Stimulated activated CD8-positive, alpha-beta memory T cell treated with anti-CD3 and anti-CD28 coated beads, Interleukin-12 subunit alpha, Interleukin-12 subunit beta, amount 100 ng/mL, for 4 hours (primary cell): ENCODE measurements around the gene ID1.

ENCODE experiments used
- DNase-seq: peaks from one replicate; pipeline ENCODE4 v3.0.0-alpha.2; 2020; ENCODE audit warnings: low read depth

The ID1 gene, protein sequence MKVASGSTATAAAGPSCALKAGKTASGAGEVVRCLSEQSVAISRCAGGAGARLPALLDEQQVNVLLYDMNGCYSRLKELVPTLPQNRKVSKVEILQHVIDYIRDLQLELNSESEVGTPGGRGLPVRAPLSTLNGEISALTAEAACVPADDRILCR

DNA sequence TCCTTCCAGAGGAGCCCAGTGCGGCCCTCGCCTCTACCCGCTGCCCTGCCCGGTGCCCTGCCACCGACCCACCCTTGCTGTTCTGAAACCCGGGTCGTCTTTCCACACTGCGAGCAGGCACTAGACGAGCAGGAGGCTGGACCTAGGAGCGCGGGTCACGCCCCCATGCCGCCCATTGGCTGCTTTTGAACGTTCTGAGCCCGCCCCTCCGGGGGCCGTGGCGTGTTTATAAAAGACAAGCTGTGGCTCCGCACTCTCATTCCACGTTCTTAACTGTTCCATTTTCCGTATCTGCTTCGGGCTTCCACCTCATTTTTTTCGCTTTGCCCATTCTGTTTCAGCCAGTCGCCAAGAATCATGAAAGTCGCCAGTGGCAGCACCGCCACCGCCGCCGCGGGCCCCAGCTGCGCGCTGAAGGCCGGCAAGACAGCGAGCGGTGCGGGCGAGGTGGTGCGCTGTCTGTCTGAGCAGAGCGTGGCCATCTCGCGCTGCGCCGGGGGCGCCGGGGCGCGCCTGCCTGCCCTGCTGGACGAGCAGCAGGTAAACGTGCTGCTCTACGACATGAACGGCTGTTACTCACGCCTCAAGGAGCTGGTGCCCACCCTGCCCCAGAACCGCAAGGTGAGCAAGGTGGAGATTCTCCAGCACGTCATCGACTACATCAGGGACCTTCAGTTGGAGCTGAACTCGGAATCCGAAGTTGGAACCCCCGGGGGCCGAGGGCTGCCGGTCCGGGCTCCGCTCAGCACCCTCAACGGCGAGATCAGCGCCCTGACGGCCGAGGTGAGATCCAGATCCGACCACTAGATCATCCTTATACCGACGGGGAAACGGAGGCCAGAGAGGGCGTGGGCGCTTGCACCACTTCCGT, at the start of gene ID1:
TSS of gene ID1 (plus strand) at position 259 of the 871 bp plus-strand sequence. CDS start at position 358, 99 bp downstream.
- peak; percentile 84 for DNase-seq

DNA sequence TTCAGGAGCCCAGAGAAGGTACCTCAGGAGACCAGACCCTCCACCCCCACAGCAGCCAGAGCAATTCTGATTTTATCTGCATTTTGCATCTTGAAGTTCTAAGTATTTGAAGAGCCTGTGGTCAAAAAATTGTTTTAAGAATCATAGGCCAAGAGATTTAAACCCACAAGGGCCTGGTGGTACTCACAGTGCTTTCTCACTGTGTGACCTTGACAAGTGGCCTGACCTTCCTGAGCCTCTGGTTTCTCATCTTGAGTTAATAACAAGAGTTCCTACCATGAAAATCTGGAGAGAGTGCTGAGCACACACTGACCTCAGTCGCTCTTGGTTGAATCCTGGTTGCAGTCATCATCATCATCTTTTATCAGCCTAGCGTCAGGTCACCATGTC, 45.4 kb upstream of the ID1 start:
- no peak for DNase-seq

DNA sequence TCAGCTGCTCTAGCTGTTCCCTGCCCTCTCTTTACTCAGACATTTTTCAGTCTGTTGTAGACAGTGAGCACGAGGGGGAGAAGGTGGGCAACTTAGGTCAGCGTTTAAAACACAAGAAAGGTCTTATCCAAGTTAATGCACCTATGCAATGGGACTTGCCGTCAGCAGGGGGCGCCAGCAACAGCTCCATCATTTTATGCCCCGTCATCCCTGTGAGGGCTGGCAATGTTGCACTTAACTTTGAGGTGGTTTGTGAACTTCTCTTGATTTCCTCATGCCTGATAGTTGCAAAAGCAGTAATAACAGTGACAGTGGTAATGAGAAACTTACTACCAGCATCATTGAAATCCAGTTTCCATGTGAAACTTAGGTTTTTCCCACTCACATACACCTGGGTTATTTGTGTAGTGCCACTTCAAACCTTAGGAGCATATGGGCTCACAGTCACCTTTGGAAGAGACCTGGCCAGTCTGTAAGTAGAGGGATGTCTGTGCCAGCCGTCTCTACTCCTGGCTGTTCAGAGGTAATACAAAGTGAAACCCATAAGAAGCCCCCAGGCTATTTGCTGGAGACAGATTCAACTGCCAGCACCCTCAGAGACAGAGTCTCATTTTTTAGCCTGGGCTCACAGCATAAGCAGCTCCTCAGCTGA, 44.9 kb upstream of the ID1 start:
- peak; percentile 39 for DNase-seq

DNA sequence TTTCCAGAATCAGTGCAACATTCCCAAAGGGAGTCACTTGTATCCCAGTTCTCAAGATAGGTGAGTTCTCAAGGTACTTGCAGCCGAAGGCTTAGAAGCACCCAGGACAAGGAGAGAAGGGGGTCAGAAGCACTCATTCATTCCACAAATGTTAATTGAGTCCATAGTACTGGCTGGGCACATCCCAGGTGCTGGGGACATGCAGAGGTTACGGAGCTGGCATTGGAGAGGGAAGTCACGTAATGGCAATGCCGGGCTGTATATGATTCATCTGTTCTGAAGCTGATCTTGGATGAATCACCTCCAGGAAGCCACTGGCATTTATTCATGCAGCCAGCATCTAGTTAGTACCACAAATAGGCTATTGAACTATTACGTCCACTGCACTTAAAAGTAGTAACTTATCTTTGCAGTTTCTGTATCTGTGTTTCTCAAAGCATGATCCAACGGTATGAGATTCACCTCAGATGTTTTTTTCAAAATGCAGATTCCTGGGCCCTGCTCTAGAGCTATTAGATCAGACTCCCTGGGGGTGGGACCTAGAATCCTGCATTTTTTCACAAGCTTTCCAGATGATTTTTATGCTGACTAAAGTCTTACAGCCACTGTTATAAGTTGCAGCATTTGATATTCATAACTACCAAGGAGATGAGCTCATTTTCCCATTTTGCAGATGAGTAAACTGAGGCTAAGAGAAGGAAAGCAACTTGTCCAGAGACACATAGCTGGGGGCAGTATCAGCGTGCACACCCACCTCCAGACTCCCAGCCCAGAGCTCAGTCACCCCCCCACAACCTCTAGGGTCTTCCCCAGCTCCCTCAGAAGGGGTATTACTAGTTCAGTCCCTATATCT, 44.1 kb upstream of the ID1 start:
- DNase-seq: no peak

DNA sequence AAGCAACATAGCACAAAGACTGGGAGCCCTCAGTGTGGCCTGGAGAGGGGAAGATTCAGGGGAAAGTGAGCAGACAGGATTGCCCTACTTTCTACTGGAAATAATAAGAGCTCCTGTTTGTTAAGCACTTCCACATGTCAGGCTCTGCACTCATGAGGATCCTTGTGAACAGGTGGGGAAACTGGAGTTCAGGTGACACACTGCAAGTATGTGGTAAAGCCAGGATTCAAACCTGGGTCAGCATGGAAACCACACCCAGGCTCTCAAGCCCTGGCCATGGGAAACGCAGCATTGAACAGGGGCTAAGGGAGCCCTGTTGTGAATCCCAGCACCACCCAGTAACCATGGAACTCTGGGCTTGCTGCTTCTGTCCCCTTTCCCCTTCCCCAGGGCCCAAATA, 42.8 kb upstream of the ID1 start:
- DNase-seq: no peak

DNA sequence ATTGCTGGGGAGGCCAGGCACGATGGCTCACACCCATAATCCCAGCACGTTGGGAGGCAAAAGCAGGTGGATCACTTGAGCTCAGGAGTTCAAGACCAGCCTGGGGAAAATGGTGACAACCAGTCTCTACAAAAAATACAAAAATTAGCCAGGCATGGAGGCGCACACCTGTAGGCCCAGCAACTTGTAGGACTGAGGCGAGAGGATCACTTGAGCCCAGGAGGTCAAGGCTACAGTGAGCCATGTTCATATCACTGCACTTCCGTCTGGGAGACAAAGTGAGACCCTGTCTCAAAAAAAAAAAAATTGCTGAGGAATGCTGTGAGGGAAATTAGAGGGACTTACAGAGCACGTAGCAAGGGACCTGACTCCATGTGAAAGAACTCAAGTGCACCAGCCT, 40.8 kb upstream of the ID1 start:
- no peak for DNase-seq

DNA sequence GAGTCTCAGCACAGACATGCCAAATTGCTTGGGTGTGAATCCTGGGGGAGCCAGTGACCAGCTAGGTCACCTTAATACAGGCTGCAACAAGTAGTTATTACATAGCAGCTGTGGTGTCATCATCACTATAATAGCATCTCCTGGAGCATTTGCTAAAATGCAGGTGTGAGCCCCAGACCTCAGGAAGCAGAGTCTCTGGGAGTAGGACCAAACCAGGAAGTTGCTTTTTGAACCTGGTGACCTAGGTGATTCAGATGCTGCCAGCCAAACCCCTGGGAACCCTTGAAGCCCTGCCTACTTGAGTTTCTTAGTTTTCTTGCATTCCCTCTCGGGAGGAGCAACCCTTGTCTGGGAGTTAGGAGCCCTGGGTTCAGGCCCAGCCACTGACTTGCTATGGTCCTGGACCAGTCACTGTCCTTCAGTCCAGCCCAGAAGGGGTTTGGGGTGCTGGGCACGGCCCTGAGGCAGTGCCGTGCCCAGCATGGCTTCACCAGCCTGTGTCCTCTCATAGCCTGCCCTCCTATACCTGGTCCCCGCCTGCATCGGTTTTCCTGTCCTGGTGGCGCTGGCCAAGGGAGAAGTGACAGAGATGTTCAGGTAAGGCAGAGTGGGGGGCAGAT, 39.3 kb upstream of the ID1 start:
- DNase-seq: no peak

DNA sequence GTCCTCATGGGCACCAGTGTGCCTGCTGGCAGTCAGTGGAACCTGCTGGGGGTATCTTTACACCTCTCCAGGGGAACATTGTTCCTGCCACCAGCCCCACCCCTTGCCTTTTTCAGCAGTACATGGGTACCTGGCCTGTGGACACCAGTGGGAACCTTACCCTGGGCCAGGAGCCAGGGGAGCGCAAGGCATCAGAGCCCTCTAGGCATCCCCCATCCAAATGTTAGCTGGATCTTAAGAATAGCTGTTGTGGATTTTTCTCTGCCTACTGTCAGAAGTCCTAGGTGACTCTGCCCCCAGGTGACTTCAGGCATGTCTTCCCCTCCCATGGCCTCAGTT, 38.8 kb upstream of the ID1 start:
- no peak for DNase-seq

DNA sequence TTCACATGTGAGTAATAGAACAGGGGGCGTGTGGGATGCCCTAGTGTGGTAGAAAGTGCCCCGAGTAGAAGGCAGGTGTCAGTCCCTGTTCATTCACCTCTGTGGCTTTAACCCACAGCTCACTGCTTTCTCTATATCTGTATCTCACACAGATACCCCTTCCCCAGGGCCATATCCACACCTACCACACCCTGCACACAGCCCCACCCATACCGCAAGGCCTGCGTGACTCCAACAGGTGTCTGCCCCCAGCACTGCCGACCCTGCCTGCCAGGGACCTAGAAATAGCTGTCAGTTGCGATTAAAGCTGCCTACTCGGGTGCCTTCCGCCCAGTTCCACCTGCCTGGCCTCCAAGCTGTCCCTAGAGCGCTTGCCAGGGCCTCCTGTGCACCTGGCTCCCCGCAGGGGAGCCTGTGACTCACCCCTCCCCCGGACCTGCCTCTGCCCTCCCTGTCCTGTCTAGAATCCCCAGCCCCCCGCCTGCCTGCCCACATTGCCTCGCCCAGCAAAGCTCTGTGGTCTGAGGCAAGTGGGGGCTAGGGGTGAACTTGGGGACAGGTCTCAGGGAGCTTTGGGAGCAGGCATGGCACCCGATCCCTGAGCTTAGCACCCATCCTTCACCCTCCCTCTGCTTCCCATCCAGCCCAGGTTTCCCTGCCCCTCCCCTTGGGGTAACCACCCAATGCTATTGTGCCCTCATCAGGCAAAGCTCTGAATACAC, 38.3 kb upstream of the ID1 start:
- DNase-seq: peak; percentile 27

DNA sequence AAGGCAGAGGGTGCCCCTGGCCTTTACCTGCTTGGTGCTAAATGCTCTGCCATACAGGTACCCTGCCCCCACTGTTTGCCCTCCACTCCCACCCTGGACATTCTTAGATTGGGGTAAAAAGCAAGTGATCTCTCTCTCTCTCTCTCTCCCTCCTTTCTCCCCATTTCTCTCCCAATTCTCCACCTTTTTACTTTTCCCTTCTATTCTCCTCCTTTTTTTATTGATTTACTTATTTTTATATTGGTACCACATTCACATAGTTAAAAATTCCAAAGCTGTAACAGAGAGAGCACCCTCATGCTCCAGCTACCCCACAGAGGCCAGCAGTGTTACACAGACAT, 37.7 kb upstream of the ID1 start:
- DNase-seq: no peak

DNA sequence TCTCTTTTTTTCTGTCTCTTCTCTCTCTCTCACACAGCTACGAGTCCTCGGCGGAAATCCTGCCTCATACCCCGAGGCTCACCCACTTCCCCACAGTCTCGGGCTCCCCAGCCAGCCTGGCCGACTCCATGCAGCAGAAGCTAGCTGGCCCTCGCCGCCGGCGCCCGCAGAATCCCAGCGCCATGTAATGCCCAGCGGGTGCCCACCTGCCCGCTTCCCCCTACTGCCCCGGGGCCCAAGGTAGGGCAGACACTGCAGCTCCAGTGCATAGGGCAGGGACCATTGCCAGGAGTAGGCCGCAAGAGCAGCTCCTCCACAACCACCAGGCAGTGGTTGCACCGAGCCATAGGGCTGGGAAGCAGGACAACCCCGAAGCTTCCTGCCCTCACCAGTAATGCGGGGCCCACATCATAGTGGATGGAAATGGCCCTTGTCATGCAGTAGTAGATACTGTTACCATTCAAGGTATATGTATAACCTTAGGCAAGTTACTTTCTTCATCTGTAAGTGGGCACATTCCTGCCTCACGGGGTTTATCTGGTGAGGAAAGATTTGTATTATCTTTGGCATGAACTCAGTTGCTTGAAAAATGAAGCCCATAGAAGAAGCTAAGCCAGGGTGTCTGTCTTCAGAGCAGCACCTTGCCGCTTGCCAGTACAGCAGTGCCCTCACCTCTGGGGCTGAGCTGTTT, 36.9 kb upstream of the ID1 start:
- DNase-seq: no peak

DNA sequence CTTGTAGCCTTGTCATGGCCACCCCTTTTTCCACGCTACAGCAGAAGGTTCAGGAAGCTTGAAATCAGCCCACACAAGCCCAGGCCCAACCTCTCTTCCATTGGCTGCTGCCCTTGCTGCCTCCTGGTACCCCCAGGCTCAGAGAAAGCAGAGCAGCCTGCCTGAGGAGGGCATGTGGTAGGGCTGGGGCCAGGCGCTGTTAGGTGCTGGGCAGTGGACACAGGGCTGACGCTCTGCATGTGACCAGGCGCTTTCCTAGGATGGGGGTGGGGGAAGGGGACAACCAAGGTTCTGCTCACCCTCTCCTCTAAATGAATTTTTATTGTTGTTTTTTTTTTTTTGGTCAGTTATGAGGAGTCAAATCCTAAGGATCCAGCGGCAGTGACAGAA, 36.3 kb upstream of the ID1 start:
- DNase-seq: no peak

DNA sequence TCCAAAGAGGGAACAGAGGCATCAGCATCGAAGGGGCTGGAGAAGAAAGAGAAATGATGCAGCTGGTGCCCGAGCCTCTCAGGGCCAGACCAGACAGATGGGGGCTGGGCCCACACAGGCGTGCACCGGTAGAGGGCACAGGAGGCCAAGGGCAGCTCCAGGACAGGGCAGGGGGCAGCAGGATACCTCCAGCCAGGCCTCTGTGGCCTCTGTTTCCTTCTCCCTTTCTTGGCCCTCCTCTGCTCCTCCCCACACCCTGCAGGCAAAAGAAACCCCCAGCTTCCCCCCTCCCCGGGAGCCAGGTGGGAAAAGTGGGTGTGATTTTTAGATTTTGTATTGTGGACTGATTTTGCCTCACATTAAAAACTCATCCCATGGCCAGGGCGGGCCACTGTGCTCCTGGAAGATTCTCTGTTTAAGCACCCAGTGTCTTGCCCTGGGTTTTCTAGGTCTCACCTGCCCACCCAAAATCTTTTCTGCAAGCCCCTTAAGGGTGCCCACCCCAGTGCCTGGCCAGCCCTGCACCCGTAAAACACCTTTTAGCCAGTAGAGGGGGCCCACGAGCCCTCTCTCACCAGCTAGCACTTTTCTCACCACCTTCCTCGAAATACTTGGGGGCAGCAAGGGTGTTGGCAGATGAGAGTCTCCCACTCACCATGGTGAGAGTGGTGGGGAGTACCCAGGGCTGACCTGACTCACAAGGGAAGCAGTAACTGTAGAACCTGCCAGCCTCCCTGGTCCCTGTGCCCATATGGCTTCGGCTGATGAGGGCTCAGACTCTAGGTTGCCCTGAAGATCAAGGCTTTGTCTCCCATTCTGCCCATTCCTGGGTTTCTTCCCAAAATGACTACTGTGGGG, 35.7 kb upstream of the ID1 start:
- peak; percentile 47 for DNase-seq

DNA sequence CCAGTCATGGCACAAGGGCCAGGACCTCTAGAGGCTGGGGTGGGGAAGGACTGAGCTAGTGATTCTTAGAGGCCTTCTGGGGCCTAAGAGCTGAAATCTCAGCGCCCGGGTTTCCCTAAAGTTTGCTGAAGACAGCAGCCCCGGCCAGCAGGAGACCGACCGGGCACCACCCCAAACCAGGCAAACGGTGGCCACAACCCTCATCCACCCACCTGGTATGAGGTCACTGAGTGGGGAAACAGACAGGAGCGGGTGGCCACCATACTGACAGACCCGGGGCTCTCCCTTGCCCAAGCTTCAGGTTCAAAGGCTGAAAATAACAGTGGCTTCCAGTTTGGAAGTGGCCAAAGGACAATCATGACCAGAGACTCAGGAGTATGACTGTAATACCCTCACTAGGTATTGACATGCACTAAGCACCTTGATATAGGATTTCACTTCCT, 35.0 kb upstream of the ID1 start:
- no peak for DNase-seq

DNA sequence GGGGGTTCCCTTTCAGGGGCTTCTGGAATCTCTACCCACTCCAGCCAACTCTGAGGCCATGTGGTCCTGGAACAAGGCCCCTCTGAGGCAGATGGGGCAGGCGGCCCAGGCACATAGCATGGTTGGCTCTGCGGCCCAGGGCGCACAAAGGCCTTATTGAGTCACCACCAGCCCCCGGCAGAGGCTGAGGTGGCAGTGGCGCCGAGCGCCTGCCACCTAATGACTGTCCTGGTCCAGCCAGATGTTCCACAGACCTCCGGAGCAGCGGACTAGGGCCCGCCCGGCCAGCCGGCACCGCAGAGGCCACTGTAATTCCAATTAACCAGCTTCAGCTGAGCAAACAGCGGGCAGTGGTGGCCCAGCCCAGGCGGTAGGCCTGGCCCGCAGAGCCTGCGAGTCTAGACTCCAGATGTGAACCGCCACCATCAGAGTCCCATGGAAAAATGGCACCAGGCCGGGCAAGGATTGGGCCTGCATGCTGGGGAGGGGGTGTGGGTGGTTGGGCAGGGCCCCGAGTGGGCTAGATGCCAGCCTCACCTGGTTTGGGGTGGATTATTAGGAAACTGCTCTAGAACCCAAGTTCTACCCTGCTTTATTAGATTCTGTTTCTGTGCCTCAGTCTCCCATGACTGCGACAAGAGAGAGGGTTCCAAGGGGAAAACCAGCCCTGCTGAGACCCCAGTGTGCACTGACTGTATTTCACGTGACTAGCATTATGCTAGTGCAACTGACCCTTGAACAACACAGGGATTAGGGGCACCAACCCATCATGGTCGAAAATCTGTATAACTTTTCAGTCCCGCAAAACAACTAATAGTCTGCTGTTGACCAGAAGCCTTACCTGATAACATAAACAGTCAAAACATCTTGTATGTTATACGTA, 34.1 kb upstream of the ID1 start:
- DNase-seq: no peak

DNA sequence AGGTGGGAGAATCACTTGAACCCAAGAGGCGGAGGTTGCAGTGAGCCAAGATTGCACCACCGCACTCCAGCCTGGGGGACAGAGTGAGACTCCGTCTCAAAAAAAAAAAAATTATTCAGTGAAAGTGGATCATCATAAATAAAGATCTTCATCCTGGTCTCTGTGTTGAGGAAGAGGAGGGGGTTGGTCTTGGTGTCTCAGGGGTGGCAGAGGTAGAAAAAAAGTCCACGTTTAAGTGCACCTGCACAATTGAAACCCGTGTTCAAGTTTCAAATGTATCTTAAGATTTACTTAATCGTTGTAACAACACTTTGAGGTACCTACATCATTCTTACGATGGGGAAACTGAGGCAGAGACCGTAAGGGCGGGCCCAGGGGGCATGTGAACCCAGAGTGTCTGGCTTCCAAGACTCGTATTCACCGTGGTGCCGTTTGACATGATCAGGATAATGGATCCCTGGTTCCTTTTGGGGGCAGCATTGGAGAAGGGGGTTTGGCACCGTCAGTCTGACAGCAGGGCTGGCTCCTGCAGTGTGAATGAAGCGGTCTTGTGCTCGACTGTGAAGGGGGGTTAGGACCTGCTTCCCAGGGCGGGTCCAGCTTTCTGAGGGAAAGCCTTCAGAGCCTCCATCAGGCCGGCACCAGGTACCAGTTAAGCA, 32.9 kb upstream of the ID1 start:
- DNase-seq: no peak

DNA sequence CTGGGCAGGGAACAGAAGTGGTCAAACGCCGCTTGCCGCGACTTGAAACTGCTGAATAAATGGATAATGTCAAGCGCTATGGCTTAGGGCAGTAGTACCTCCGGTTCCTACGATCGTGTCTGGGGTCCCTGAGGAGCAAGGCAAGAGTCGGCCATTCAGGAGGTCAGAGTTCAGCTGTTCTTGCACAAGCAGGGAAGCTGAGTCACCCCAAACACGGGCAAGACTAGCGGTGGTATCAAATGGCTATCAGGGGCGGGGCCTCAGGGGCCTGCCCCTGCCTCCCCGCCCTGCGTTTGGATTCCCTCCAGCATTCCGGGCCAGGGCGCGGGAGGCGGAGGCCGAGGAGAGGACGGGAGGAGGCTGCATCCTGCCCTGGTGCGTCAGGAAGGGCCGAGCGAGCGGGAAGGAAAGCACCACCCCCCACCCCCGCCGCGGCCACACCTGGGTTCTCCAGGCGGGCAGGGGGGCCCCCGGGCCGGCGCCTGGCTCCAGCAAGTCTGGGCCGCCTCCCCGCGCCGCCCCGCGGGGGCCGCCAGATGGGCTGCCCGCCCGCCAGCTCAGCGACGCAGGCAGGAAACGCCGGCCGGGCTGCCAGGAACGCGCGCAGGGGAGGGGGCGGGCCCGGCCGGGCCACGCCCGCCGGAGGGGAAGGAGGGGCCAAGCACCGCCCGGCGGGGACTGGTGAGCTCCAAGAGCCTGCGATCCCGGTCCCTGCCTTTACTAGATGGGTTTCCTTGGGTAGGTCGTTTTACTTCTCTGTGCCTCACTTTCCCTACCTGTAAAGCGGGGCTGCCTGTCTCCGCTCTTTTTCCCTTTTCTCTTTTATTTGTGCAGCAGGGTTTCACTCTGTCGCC, 32.2 kb upstream of the ID1 start:
- DNase-seq: peak; percentile 81
